SK-N-SH treated with all-trans-retinoic acid at 6 μM for 48 hours (cell line): ENCODE measurements around the gene AIP.

Experiments
- ATAC-seq: fragments of 200-7000 bp; cut with Tn5 transposase; 3 replicates; pipeline ENCODE4 v1.9.1; 2020; ENCODE audit warnings: mild to moderate bottlenecking, moderate library complexity
- ARNTL ChIP-seq: fragments of 450-650 bp; formaldehyde crosslinking; IDR thresholded peaks from 2 replicates; pipeline ENCODE4 v1.5.0; 2020; ENCODE audit warnings: low read depth, mild to moderate bottlenecking, moderate library complexity, borderline replicate concordance
- BACH2 ChIP-seq: fragments of 250-450 bp; sonication (Bioruptor Pico); IDR thresholded peaks from 2 replicates; pipeline ENCODE4 v1.9.0; 2021; ENCODE audit warnings: mild to moderate bottlenecking, borderline replicate concordance
- CREB5 ChIP-seq: fragments of 250-450 bp; sonication (Bioruptor Pico); IDR thresholded peaks from 2 replicates; pipeline ENCODE4 v1.5.1; 2020; ENCODE audit warnings: low read depth, mild to moderate bottlenecking, moderate library complexity
- CSDC2 ChIP-seq: fragments of 250-450 bp; sonication (Bioruptor Pico); IDR thresholded peaks from 2 replicates; pipeline ENCODE4 v1.5.0; 2020; ENCODE audit warnings: mild to moderate bottlenecking, moderate library complexity
- CSRNP3 ChIP-seq: fragments of 250-450 bp; sonication (Bioruptor Pico); IDR thresholded peaks from 2 replicates; pipeline ENCODE4 v1.5.1; 2021; ENCODE audit warnings: mild to moderate bottlenecking, moderate library complexity
- ESRRG ChIP-seq: fragments of 250-450 bp; sonication (Bioruptor Pico); IDR thresholded peaks from 2 replicates; pipeline ENCODE4 v1.6.1; 2021; ENCODE audit warnings: mild to moderate bottlenecking
- GLIS3 ChIP-seq: fragments of 250-450 bp; sonication (Bioruptor Pico); IDR thresholded peaks from 2 replicates; pipeline ENCODE4 v1.5.0; 2020; ENCODE audit warnings: mild to moderate bottlenecking, moderate library complexity
- OSR1 ChIP-seq: fragments of 250-450 bp; sonication (Bioruptor Pico); IDR thresholded peaks from 2 replicates; pipeline ENCODE4 v1.8.0; 2022; ENCODE audit warnings: moderate library complexity, mild to moderate bottlenecking, inconsistent platforms
- PATZ1 ChIP-seq: fragments of 250-450 bp; sonication (Bioruptor Pico); IDR thresholded peaks from 2 replicates; pipeline ENCODE4 v1.8.0; 2020; ENCODE audit warnings: mild to moderate bottlenecking, moderate library complexity, borderline replicate concordance
- POU6F1 ChIP-seq: fragments of 250-450 bp; sonication (Bioruptor Pico); IDR thresholded peaks from 2 replicates; pipeline ENCODE4 v1.8.0; 2021; ENCODE audit warnings: low read depth, mild to moderate bottlenecking, moderate library complexity, borderline replicate concordance
- PPARA ChIP-seq: fragments of 250-450 bp; sonication (Bioruptor Pico); IDR thresholded peaks from 2 replicates; pipeline ENCODE4 v1.5.0; 2020; ENCODE audit warnings: mild to moderate bottlenecking, borderline replicate concordance
- RARB ChIP-seq: fragments of 250-450 bp; sonication (Bioruptor Pico); IDR thresholded peaks from 2 replicates; pipeline ENCODE4 v1.8.0; 2021; ENCODE audit warnings: mild to moderate bottlenecking, moderate library complexity
- SNAI2 ChIP-seq: fragments of 250-450 bp; sonication (Bioruptor Pico); IDR thresholded peaks from 2 replicates; pipeline ENCODE4 v1.5.0; 2020; ENCODE audit warnings: mild to moderate bottlenecking, moderate library complexity
- TCF4 ChIP-seq: fragments of 250-450 bp; sonication (Bioruptor Pico); IDR thresholded peaks from 2 replicates; pipeline ENCODE4 v1.8.0; 2021; ENCODE audit warnings: mild to moderate bottlenecking, moderate library complexity, borderline replicate concordance
- ZC3H10 ChIP-seq: fragments of 250-450 bp; sonication (Bioruptor Pico); IDR thresholded peaks from 2 replicates; pipeline ENCODE4 v1.5.1; 2021; ENCODE audit warnings: mild to moderate bottlenecking, moderate library complexity
- ZFP3 ChIP-seq: fragments of 250-450 bp; sonication (Bioruptor Pico); IDR thresholded peaks from 2 replicates; pipeline ENCODE4 v1.5.0; 2020; ENCODE audit warnings: mild to moderate bottlenecking, moderate library complexity
- ZFP30 ChIP-seq: fragments of 450-650 bp; formaldehyde crosslinking; IDR thresholded peaks from 2 replicates; pipeline ENCODE4 v1.5.0; 2022; ENCODE audit warnings: mild to moderate bottlenecking, moderate library complexity
- ZNF565 ChIP-seq: fragments of 450-650 bp; formaldehyde crosslinking; conservative IDR thresholded peaks from 2 replicates; pipeline ENCODE4 v1.5.0; 2020; ENCODE audit warnings: low read depth, mild to moderate bottlenecking, moderate library complexity
- ZNF70 ChIP-seq: fragments of 450-650 bp; formaldehyde crosslinking; IDR thresholded peaks from 2 replicates; pipeline ENCODE4 v1.5.0; 2020; ENCODE audit warnings: mild to moderate bottlenecking, moderate library complexity
- ZNF8 ChIP-seq: fragments of 450-650 bp; formaldehyde crosslinking; IDR thresholded peaks from 2 replicates; pipeline ENCODE4 v1.5.0; 2020; ENCODE audit warnings: mild to moderate bottlenecking, moderate library complexity

AIP gene

GRCh38 chr11:67437809-67438157, 45.0 kb upstream of the AIP start (continued):
- TF ChIP-seq POU6F1 (CRISPR knock-in tag), result no peak
- TF ChIP-seq ZNF8, result no peak
- TF ChIP-seq PPARA (CRISPR knock-in tag), result no peak
- TF ChIP-seq BACH2, result no peak
- TF ChIP-seq ARNTL (CRISPR knock-in tag), result no peak
- no peak for TF ChIP-seq OSR1 (CRISPR knock-in tag)
- TF ChIP-seq, all 23 proteins: peak for 0

DNA sequence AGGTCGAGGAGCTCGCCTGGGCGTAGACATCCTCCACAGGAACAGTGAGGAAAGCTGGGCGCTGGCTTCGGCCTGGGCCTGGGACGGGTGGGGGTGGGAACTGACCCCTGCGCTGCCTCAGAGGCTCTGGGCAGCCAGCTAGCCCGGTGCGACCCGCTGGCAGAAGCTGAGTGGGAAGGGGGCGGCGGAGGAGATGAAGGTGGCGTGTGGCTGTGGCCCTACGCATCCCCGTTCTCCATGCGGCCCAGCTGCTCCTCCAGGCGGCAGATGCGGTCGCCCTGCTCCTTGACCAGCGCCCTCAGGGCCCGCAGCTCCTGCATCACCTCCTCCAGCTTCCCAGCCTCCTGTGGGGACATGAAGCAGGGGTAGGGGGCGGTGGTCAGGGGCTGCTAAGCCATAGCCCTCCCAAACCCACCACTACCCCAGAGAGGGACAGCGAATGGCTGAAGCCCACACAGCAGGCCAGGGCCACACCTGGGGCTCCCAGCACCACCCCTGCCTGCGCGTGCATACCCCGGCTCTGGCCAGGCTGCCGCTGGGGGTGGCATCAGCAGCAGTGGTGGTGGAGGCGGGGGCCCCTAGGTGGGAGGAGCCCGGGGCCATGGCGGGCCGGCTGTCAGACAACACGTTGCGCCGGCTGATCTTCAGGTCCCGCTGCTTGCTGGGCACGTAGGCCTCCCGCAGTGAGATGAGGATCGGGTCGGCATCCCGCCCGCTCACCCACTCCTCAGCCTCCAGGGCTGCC, 44.5 kb upstream of the AIP start:
- ATAC-seq, result no peak
- TF ChIP-seq ZNF70, result no peak
- no peak for TF ChIP-seq ZNF8
- no peak for TF ChIP-seq ESRRG (CRISPR knock-in tag)
- TF ChIP-seq PATZ1 (CRISPR knock-in tag), result no peak
- TF ChIP-seq TCF4, result no peak
- no peak for TF ChIP-seq ZFP30 (CRISPR knock-in tag)
- no peak for TF ChIP-seq PPARA (CRISPR knock-in tag)

- no peak for TF ChIP-seq PPARA (CRISPR knock-in tag)
- no peak for TF ChIP-seq GLIS3 (CRISPR knock-in tag)
- no peak for TF ChIP-seq ZFP3 (CRISPR knock-in tag)
- TF ChIP-seq ZFP30 (CRISPR knock-in tag), result no peak
- TF ChIP-seq ESRRG (CRISPR knock-in tag), result no peak
- no peak for TF ChIP-seq ZNF8
- TF ChIP-seq OSR1 (CRISPR knock-in tag), result no peak
- TF ChIP-seq BACH2, result no peak
- no peak for TF ChIP-seq POU6F1 (CRISPR knock-in tag)
- TF ChIP-seq ZNF70, result no peak
- TF ChIP-seq SNAI2 (CRISPR knock-in tag), result no peak
- TF ChIP-seq TCF4, result no peak
- no peak for TF ChIP-seq ZNF565
- TF ChIP-seq ARNTL (CRISPR knock-in tag), result no peak
- no peak for TF ChIP-seq ZC3H10 (CRISPR knock-in tag)
- TF ChIP-seq CREB5, result no peak
- no peak for TF ChIP-seq CSDC2
- no peak for TF ChIP-seq RARB (CRISPR knock-in tag)
- TF ChIP-seq CSRNP3 (CRISPR knock-in tag), result no peak
- peak; percentile 40 for ATAC-seq
These were observed 43.3 kb upstream of the AIP start for GRCh38 chr11:67439321-67440228.
